ENCODE measurements around the gene OXSR1. TPM values are rescaled to one million over a fixed set of nuclear protein-coding genes. Genes with fewer than 3 reads are reported as not detected.

OXSR1 gene
- total RNA-seq, 4 donors from 2014 or later, result 28.8 to 48.2 (median 37.6) TPM

DNA sequence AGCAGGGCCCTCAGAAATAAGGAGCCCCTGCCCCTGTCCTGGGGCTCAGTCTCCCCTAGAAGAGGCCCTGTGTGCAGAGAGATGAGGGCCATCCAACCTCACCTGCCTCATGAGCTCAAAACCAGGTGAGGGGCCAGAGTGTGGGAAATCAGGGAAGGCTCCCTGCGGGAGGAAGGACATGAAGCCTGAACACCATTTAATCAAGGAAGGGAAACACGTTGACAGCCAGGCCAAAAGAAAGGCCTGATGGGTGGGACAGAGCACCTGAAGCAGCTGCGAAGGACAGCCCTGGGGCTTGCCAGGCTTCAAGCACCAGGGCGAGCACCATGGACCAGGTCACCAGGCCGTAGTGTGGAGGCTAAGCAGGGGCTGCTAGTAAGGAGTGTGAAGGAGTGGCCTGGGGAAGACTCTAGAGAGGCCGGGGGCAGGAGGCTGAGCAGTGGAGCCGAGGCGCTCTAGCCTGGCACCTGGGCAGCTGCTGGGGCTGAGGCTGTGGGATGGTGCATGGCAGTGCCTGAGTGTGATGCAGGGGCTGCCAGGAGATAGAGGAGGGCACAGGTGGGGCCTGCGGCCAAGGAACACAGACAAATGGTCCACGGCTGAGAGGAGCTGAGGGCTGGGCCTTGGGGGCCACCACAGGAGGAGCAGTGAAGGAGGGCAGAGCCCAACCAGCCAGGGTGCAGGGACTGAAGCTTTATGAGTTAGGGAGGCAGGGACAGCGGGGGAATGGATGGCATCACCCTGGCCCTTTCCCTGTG, 44.5 kb upstream of the OXSR1 start:
- Histone ChIP-seq H3K27me3 (no peaks in the 10 kb centered on the region), H3K9me3 (no peaks in the 10 kb centered on the region), H3K36me3 (peaks cover 30 to 65% (median 32%) of the 10 kb centered on the region in 3 donors), H3K27ac (no peak overlapping the region), H3K4me1 (peaks cover 0 to 5% (median 0%) of the 10 kb centered on the region in 3 donors), H3K4me3 (no peak overlapping the region)
- intact Hi-C loops (cut with DNase I), result no loop called here
- DNase-seq, result no peak
- WGBS, 2 donors, result 78% methylated on average over 6 to 8 of the region's 11 CpGs
- no peak for TF ChIP-seq POLR2A (IDR thresholded peaks at IDR 0.05)
- TF ChIP-seq, protein P1, sequence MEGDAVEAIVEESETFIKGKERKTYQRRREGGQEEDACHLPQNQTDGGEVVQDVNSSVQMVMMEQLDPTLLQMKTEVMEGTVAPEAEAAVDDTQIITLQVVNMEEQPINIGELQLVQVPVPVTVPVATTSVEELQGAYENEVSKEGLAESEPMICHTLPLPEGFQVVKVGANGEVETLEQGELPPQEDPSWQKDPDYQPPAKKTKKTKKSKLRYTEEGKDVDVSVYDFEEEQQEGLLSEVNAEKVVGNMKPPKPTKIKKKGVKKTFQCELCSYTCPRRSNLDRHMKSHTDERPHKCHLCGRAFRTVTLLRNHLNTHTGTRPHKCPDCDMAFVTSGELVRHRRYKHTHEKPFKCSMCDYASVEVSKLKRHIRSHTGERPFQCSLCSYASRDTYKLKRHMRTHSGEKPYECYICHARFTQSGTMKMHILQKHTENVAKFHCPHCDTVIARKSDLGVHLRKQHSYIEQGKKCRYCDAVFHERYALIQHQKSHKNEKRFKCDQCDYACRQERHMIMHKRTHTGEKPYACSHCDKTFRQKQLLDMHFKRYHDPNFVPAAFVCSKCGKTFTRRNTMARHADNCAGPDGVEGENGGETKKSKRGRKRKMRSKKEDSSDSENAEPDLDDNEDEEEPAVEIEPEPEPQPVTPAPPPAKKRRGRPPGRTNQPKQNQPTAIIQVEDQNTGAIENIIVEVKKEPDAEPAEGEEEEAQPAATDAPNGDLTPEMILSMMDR (IDR thresholded peaks at IDR 0.05), result no peak

DNA sequence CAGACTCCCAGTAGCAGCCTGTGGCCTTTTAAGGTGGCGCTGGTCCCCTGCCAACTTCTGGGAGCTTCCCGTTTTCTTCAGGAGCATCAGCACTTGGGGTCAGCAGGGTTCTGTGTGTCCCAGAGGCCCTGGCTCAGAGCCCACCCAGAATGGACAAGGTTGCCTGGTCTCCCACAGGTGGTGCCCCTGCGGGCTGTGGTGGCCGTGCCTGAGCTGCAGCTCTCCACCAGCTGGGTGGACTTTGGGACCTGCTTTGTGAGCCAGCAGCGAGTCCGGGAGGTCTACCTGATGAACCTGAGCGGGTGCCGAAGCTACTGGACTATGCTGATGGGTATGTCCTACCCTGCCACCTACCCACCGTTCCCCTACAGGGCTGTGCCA, 43.9 kb upstream of the OXSR1 start:
- Histone ChIP-seq H3K4me3 (no peak overlapping the region), H3K36me3 (peaks cover 36 to 70% (median 38%) of the 10 kb centered on the region in 3 donors), H3K9me3 (no peaks in the 10 kb centered on the region), H3K4me1 (peaks cover 0 to 5% (median 0%) of the 10 kb centered on the region in 3 donors), H3K27me3 (no peaks in the 10 kb centered on the region), H3K27ac (no peak overlapping the region)
- DNase-seq, result no peak
- TF ChIP-seq POLR2A (IDR thresholded peaks at IDR 0.05), result no peak
- TF ChIP-seq, protein P1 (IDR thresholded peaks at IDR 0.05), result no peak
- WGBS, 2 donors, result 63% methylated on average over 1 of the region's 9 CpGs; no CpG with 5 or more reads in 1 of the 2 donors
- intact Hi-C loops (cut with DNase I), result no loop called here

DNA sequence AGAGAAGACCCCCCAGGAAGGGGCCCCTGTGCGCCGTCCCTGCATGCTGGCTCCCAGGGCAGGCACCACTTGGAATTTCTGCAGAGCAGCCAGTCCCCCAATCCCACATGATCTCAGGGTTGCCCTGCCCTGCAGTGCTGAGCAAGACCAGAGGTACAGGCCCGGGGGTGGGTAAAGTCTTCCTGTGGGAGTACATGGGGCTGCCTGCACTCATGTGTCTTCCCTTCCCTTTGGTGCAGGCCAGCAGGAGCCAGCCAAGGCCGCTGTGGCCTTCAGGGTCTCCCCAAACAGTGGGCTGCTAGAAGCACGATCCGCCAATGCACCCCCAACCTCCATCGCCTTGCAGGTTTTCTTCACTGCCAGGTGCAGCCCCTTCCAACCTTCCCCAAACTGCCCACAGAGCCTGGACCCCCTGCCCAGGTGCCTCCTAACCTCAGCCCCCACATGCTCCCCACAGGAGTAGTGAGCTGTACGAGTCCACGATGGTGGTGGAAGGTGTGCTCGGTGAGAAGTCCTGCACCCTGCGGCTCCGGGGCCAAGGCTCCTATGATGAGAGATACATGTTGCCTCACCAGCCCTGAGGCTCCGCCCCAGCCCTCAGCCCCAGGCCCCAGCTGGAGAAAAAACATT, 43.4 kb upstream of the OXSR1 start:
- Histone ChIP-seq H3K36me3 (peaks cover 39 to 75% (median 43%) of the 10 kb centered on the region in 3 donors), H3K27me3 (no peaks in the 10 kb centered on the region), H3K4me1 (peaks cover 0 to 5% (median 0%) of the 10 kb centered on the region in 3 donors), H3K4me3 (no peak overlapping the region), H3K27ac (no peak overlapping the region), H3K9me3 (no peaks in the 10 kb centered on the region)
- TF ChIP-seq, protein P1 (IDR thresholded peaks at IDR 0.05), result no peak
- DNase-seq, result no peak
- intact Hi-C loops (cut with DNase I), result no loop called here
- WGBS, 2 donors, result 83 to 92% methylated on average over 1 to 2 of the region's 13 CpGs

DNA sequence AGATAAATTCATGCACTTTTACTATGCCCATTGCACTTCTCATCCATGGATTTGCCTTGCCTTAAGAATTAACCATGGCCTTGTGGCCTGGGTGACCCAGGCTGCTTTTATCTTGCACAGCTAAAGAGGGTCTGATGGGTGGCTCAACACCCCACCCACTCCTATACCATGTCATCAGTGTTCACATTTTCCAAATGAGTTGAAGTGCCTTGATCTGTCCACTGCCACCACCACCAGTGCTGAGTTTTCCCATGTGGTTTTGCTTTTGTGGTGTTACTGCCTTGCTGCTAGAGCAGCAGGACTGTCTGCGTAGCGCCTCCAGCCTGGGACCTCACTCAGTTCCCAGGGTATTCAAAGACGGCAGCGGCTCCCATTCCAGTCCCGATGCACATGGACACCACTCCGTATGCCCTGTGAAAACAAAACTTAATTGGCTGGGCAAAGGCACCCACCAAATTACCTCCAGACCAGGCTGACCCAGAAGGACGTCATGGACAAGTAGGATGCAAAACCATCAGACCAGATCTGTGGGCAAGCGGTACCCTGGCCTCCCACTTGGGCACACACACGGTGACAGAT, 42.5 kb upstream of the OXSR1 start:
- Histone ChIP-seq H3K27ac (no peak overlapping the region), H3K4me3 (no peak overlapping the region), H3K36me3 (peaks cover 40 to 84% (median 50%) of the 10 kb centered on the region in 3 donors), H3K4me1 (peaks cover 0 to 5% (median 0%) of the 10 kb centered on the region in 3 donors), H3K9me3 (no peaks in the 10 kb centered on the region), H3K27me3 (no peaks in the 10 kb centered on the region)
- DNase-seq, result no peak
- intact Hi-C loops (cut with DNase I), result no loop called here
- no peak for TF ChIP-seq POLR2A (IDR thresholded peaks at IDR 0.05)
- TF ChIP-seq, protein P1 (IDR thresholded peaks at IDR 0.05), result no peak
- 83 to 100% methylated on average over 1 to 7 of the region's 9 CpGs for WGBS, 2 donors

Measured in esophagus squamous epithelium (tissue), 5 donors.